ENCODE results near the gene FAM170B.

FAM170B gene

GRCh38 chr10:49117376-49118070 is 16.3 kb downstream of the FAM170B start (continued):
- no peak for TF ChIP-seq PRDM2 (tag by site-specific recombination; IDR thresholded peaks at IDR 0.05; ENCODE audit: borderline replicate concordance)
- TF ChIP-seq ZNF311 (tag by site-specific recombination; IDR thresholded peaks at IDR 0.05; ENCODE audit: borderline replicate concordance) = no peak
- no peak for TF ChIP-seq EGR2 (tag by site-specific recombination; IDR thresholded peaks at IDR 0.05; ENCODE audit: low read depth)
- TF ChIP-seq ZNF133 (tag by site-specific recombination; IDR thresholded peaks at IDR 0.05) = no peak
- TF ChIP-seq ZNF354C (tag by site-specific recombination; IDR thresholded peaks at IDR 0.05; ENCODE audit: borderline replicate concordance, low read depth) = no peak
- no peak for TF ChIP-seq MZF1 (tag by site-specific recombination; IDR thresholded peaks at IDR 0.05; ENCODE audit: borderline replicate concordance)
- TF ChIP-seq ZBTB17 (tag by site-specific recombination; IDR thresholded peaks at IDR 0.05) = no peak
- TF ChIP-seq ZFP69B (tag by site-specific recombination; IDR thresholded peaks at IDR 0.05) = no peak
- no peak for TF ChIP-seq ZNF37A (tag by site-specific recombination; IDR thresholded peaks at IDR 0.05)
- no peak for TF ChIP-seq SP3 (tag by site-specific recombination; IDR thresholded peaks at IDR 0.05)
- TF ChIP-seq ZNF214 (tag by site-specific recombination; IDR thresholded peaks at IDR 0.05; ENCODE audit: borderline replicate concordance) = no peak
- no peak for TF ChIP-seq PRDM6 (tag by site-specific recombination; IDR thresholded peaks at IDR 0.05)
- TF ChIP-seq ATF2 (tag by site-specific recombination; IDR thresholded peaks at IDR 0.05; ENCODE audit: low read depth) = no peak

- POLR2A ChIA-PET = no interaction called here
- no peaks in the 10 kb centered on the region; the same call in 1 of the 2 replicates for H3K4me1 ChIP-seq (ENCODE audit: control insufficient read depth, insufficient read depth, low read length)
- H3K27ac ChIP-seq (ENCODE audit: extremely low read depth, low read depth, low read length) = no peak overlapping the region
- CTCF ChIA-PET = no interaction called here
- no peaks in the 10 kb centered on the region for H3K36me3 ChIP-seq (ENCODE audit: control insufficient read depth in 2 of 2, insufficient read depth in 1 of 2, low read length in 2 of 2)
- H3K4me3 ChIP-seq (ENCODE audit: low read depth, low read length) = no peak overlapping the region
- no peaks in the 10 kb centered on the region for H3K9me3 ChIP-seq (ENCODE audit: control insufficient read depth, insufficient read depth, low read depth, low read length)
- TF ChIP-seq ZNF24 (tag by site-specific recombination; IDR thresholded peaks at IDR 0.05) (no peak), ZNF843 (tag by site-specific recombination; IDR thresholded peaks at IDR 0.05) (no peak), FEZF1 (tag by site-specific recombination; IDR thresholded peaks at IDR 0.05) (no peak), ZNF449 (tag by site-specific recombination; IDR thresholded peaks at IDR 0.05) (no peak), ZNF837 (tag by site-specific recombination; IDR thresholded peaks at IDR 0.05) (no peak), ZNF148 (tag by site-specific recombination; IDR thresholded peaks at IDR 0.05; ENCODE audit: borderline replicate concordance) (no peak), EGR2 (tag by site-specific recombination; IDR thresholded peaks at IDR 0.05; ENCODE audit: low read depth) (no peak), OVOL3 (tag by site-specific recombination; IDR thresholded peaks at IDR 0.05) (no peak), GFI1B (tag by site-specific recombination; IDR thresholded peaks at IDR 0.05) (no peak), ZNF248 (tag by site-specific recombination; IDR thresholded peaks at IDR 0.05) (no peak)
These were observed 17.1 kb downstream of the FAM170B start for GRCh38 chr10:49116509-49117375.
